Kidney (tissue), 14 donors: ENCODE results near the gene BCL2L13. TPM values are rescaled to one million over a fixed set of nuclear protein-coding genes. Genes with fewer than 3 reads are reported as not detected.

Source experiments
- DNase-seq, 5 donors: peaks; one replicate each; pipeline ENCODE4 v3.0.0-alpha.2; 2013 to 2020
- FAIRE-seq: peaks from 2 replicates; lab custom pipeline; 2012; peaks lifted over from hg19 to GRCh38; lab: Jason Lieb, UNC
- H3K27ac ChIP-seq, 2 donors: one replicate each; pipeline ENCODE4 v1.7.0; 2013; ENCODE audit warnings: low read depth in 2 of 2, low read length in 2 of 2, inconsistent platforms in 1 of 2
- H3K27me3 ChIP-seq: one replicate; pipeline ENCODE4 v1.7.1; 2013; ENCODE audit warnings: low read length, inconsistent platforms; ENCODE audit not compliant: control insufficient read depth, insufficient read depth
- H3K36me3 ChIP-seq, 3 donors: one replicate each; pipeline versions ENCODE4 v1.7.0 to v1.7.1; 2013; ENCODE audit warnings: low read length in 3 of 3, control low read depth in 1 of 3, inconsistent platforms in 1 of 3; ENCODE audit not compliant: insufficient read depth in 3 of 3, control insufficient read depth in 2 of 3
- H3K4me1 ChIP-seq, 3 donors: one replicate each; pipeline versions ENCODE4 v1.7.0 to v1.7.1; 2013; ENCODE audit warnings: low read length in 3 of 3, inconsistent platforms in 1 of 3, low read depth in 1 of 3; ENCODE audit not compliant: control insufficient read depth in 2 of 3, insufficient read depth in 2 of 3
- H3K4me3 ChIP-seq, 3 donors: one replicate each; pipeline versions ENCODE4 v1.7.0 to v1.8.1; 2013; ENCODE audit warnings: low read length in 3 of 3, control low read depth in 1 of 3, inconsistent platforms in 1 of 3
- H3K9ac ChIP-seq, 3 donors: one replicate each; pipeline versions ENCODE4 v1.7.0 to v1.7.1; 2013; ENCODE audit warnings: low read length in 3 of 3, control low read depth in 1 of 3, inconsistent platforms in 1 of 3
- H3K9me3 ChIP-seq, 3 donors: one replicate each; pipeline versions ENCODE4 v1.7.0 to v1.7.1; 2013; ENCODE audit warnings: low read length in 3 of 3, control low read depth in 1 of 3, inconsistent platforms in 1 of 3; ENCODE audit not compliant: control insufficient read depth in 2 of 3, insufficient read depth in 1 of 3
- intact Hi-C: fragments of 100-400 bp; cut with DNase I; formaldehyde crosslinking; loops from one replicate; pipeline ENCODE4 v1.11.1; 2022
- polyA plus RNA-seq: library from polyadenylated mRNA; stranded (reverse); fragments of 350-450 nt; fragmentation: Illumina TruSeq; extraction: RNeasy Lipid Tissue Mini Kit (QIAGEN cat#74804); gene quantifications from one replicate; pipeline ENCODE4 v1.2.3, GENCODE V29; 2014; ENCODE audit warnings: low read depth, low replicate concordance; ENCODE audit not compliant: insufficient read depth
- total RNA-seq: library from RNA; stranded (reverse); fragmentation: NEBNext Ultra II Directional; extraction: Animal tissue kit (Norgen Biotek cat#: 25700); gene quantifications from one replicate; pipeline ENCODE4 v1.2.1, GENCODE V29; 2021
- TF ChIP-seq, protein P1 (sequence below): IDR thresholded peaks from 3 replicates; pipeline ENCODE4 v1.5.1; 2012; ENCODE audit warnings: mild to moderate bottlenecking, moderate library complexity, borderline replicate concordance; ENCODE audit not compliant: insufficient read depth; ENCODE audit errors: extremely low read depth
- donor health status: control.
- donor health status: control.
- donor health status: control.
- donor health status: control.
- donor health status: control.
- donor health status: DM: yes; HTN: yes; CAD: no.
- donor health status: Normal renal cell carcinoma (clear cell type).

BCL2L13 gene
- total and polyA plus RNA-seq, 2 donors from 2014 or later: 43.8 to 50.5 TPM

DNA sequence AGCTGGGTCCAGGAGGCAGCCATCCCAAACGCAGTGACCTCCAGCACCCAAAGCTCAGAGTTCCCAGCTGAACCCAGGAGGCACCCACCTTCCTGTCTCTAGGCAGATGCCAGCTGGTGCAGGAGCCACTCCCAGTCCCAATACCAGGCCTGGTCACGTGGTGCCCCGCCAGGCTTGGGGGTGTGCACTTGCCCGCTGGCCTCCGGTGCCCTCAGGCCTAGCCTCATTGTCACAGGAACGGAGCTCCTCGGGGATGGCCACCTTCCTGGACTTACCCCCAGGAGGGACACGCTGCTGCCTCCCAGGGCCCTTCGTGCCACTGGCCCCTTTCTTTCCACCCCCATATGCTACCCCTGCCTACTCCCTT, 131.1 kb downstream of the BCL2L13 start:
- DNase-seq (no peak), FAIRE-seq (no peak)
- Histone ChIP-seq H3K9me3 (no peaks in the 10 kb centered on the region), H3K4me3 (no peak overlapping the region), H3K4me1 (peaks cover 0 to 7% (median 0%) of the 10 kb centered on the region in 3 donors), H3K9ac (no peak overlapping the region), H3K27ac (no peak overlapping the region), H3K27me3 (no peaks in the 10 kb centered on the region), H3K36me3 (no peaks in the 10 kb centered on the region)
- TF ChIP-seq, protein P1, sequence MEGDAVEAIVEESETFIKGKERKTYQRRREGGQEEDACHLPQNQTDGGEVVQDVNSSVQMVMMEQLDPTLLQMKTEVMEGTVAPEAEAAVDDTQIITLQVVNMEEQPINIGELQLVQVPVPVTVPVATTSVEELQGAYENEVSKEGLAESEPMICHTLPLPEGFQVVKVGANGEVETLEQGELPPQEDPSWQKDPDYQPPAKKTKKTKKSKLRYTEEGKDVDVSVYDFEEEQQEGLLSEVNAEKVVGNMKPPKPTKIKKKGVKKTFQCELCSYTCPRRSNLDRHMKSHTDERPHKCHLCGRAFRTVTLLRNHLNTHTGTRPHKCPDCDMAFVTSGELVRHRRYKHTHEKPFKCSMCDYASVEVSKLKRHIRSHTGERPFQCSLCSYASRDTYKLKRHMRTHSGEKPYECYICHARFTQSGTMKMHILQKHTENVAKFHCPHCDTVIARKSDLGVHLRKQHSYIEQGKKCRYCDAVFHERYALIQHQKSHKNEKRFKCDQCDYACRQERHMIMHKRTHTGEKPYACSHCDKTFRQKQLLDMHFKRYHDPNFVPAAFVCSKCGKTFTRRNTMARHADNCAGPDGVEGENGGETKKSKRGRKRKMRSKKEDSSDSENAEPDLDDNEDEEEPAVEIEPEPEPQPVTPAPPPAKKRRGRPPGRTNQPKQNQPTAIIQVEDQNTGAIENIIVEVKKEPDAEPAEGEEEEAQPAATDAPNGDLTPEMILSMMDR: no peak
- intact Hi-C loops: no loop called here

DNA sequence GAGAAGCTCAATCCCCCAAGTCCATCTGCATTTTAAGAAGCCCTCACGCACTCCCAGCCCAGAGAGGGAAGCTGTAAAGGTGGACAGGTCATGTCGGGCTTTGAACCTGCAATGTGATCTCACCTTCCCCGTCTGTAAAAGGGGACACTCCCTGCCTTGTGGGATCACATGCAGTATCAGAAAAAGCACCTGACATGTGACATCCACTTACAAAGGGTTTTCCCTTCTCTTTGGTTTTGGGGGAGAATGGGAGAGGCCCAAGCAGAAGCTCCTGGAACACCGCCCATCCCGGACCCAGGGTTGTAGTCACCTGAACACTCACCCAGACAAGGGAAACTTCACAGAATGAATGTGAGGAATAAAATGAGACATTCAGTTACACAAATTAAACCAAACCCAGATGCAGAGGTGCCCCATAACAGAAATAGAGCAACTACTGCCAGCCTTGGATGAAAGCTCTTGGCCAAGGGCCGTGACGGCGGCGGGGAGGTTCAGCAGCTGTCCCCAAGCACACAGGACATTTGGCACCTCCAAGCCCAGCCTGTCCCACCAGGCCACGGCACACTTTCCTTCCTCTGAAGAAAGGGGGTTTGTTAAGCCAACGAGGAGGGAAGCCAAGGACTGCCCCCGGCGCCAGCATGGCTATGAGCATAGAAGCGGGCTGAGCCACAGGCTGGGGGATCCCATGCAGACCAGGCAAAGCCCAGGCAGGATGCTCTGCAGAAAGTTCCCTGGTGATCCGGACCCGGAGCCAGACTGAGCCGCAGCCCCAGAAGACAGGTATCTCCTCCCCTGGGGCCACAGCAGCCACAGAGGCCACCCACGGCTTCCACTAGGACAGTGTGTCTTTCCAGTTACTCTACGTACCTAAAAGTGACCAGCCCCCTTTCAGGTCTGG, 131.9 kb downstream of the BCL2L13 start:
- no peaks in the 10 kb centered on the region for H3K27me3 ChIP-seq
- H3K9me3 ChIP-seq: no peaks in the 10 kb centered on the region
- H3K4me3 ChIP-seq: no peak overlapping the region
- no peak overlapping the region for H3K9ac ChIP-seq
- intact Hi-C loops: no loop called here
- H3K36me3 ChIP-seq: no peaks in the 10 kb centered on the region
- peaks cover 0 to 7% (median 0%) of the 10 kb centered on the region in 3 donors for H3K4me1 ChIP-seq
- DNase-seq: no peak
- TF ChIP-seq, protein P1: no peak
- FAIRE-seq: no peak
- H3K27ac ChIP-seq: no peak overlapping the region

DNA sequence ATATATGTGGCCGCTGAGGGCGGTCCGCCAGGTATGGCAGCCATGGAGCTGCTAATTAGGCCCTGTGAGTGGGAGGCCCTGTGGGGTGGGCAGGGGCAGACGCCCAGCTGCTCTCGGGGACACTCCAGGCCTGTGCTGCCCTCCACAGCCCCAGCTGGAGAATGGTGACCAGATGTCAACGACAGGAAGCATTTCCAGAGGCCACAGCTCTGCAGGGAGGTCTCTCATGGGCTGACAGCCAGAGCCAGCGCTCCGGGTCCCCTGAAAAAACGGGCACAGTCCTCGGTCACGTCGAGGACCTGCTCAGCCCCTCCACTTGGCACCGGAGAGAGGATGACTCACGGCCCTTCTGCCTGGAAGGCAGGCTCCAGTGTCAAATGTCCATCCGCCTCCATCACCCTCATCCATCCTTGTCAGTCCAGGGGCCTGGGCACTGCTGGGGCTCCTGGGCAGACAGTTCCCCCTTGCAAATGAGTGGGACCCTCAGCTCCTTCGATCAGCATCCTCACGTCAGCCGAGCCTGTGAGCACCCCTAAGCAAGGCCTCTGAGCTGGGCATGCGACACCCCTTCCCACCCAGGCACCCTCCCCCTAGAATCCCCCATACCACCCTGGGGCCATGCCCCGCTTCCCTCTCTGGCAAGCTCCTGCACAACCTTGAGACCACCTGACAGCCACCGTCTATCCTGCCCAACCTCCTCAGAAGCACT, 133.8 kb downstream of the BCL2L13 start:
- Histone ChIP-seq H3K4me1 (peaks cover 0 to 7% (median 0%) of the 10 kb centered on the region in 3 donors), H3K27ac (no peak overlapping the region), H3K4me3 (no peak overlapping the region), H3K36me3 (no peaks in the 10 kb centered on the region), H3K27me3 (no peaks in the 10 kb centered on the region), H3K9ac (no peak overlapping the region), H3K9me3 (no peaks in the 10 kb centered on the region)
- intact Hi-C loops: no loop called here
- DNase-seq (peak in 3 of 5 donors; percentile 44 to 72 (median 63)), FAIRE-seq (no peak)
- TF ChIP-seq, protein P1: no peak
